Measurements from ENCODE around the gene KIF7. TPM values are rescaled to one million over a fixed set of nuclear protein-coding genes. Genes with fewer than 3 reads are reported as not detected.

Gene KIF7
- total RNA-seq, 1 experiment from 2014 or later = 1.9 TPM

GRCh38 chr15:89669941-89670340 lies 14.7 kb upstream of the KIF7 start:
- no peak for DNase-seq (ENCODE audit: extremely low read depth, low read depth)

GRCh38 chr15:89669309-89669865 lies 14.1 kb upstream of the KIF7 start:
- DNase-seq (ENCODE audit: extremely low read depth, low read depth) = no peak

- DNase-seq (ENCODE audit: extremely low read depth, low read depth) = no peak
Measured at GRCh38 chr15:89668171-89668570, 12.9 kb upstream of the KIF7 start.

- no peak for DNase-seq (ENCODE audit: extremely low read depth, low read depth)
Measured at GRCh38 chr15:89667706-89667960, 12.4 kb upstream of the KIF7 start.

- no peak for DNase-seq (ENCODE audit: extremely low read depth, low read depth)
Measured at GRCh38 chr15:89666858-89667705, 11.8 kb upstream of the KIF7 start.

GRCh38 chr15:89666184-89666857 lies 11.1 kb upstream of the KIF7 start:
- DNase-seq (ENCODE audit: extremely low read depth, low read depth) = no peak

GRCh38 chr15:89665449-89666181 lies 10.3 kb upstream of the KIF7 start:
- peak; percentile 30 for DNase-seq (ENCODE audit: extremely low read depth, low read depth)

- no peak for DNase-seq (ENCODE audit: extremely low read depth, low read depth)
Measured at GRCh38 chr15:89664441-89665350, 9.4 kb upstream of the KIF7 start.

- no peak for DNase-seq (ENCODE audit: extremely low read depth, low read depth)
Measured at GRCh38 chr15:89662893-89663626, 7.8 kb upstream of the KIF7 start.

- no peak for DNase-seq (ENCODE audit: extremely low read depth, low read depth)
Measured at GRCh38 chr15:89660556-89660955, 5.3 kb upstream of the KIF7 start.

GRCh38 chr15:89659295-89659694 lies 4.0 kb upstream of the KIF7 start:
- no peak for DNase-seq (ENCODE audit: extremely low read depth, low read depth)

GRCh38 chr15:89657686-89658200 lies 2.5 kb upstream of the KIF7 start:
- no peak for DNase-seq (ENCODE audit: extremely low read depth, low read depth)

- no peak for DNase-seq (ENCODE audit: extremely low read depth, low read depth)
Measured at GRCh38 chr15:89656116-89656815, 999 bp upstream of the KIF7 start.

- no peak for DNase-seq (ENCODE audit: extremely low read depth, low read depth)
Measured at GRCh38 chr15:89654301-89654761, 936 bp downstream of the KIF7 start.

GRCh38 chr15:89653578-89653977 lies 1.7 kb downstream of the KIF7 start:
- no peak for DNase-seq (ENCODE audit: extremely low read depth, low read depth)

GRCh38 chr15:89652666-89653065 lies 2.6 kb downstream of the KIF7 start:
- DNase-seq (ENCODE audit: extremely low read depth, low read depth) = no peak

- no peak for DNase-seq (ENCODE audit: extremely low read depth, low read depth)
Measured at GRCh38 chr15:89652131-89652530, 3.1 kb downstream of the KIF7 start.

- no peak for DNase-seq (ENCODE audit: extremely low read depth, low read depth)
Measured at GRCh38 chr15:89649716-89650115, 5.6 kb downstream of the KIF7 start.
